PC-9 (cell line): ENCODE data around the gene STMN3. TPM values are rescaled to one million over a fixed set of nuclear protein-coding genes. Genes with fewer than 3 reads are reported as not detected.
"Not testable (repeated sequence)": the region's sequence is repeated elsewhere in the genome, so short reads cannot be mapped to it uniquely, and the experiment has no call there.

Experiments
- BruUV-seq: library from RNA; stranded (reverse); fragments of 400-500 nt; replicated peaks from 2 replicates; lab custom pipeline; 2021; lab: Mats Ljungman, UMichigan
- CTCF ChIA-PET: fragments of 300-600 bp; sonication (Branson Sonifier 250); formaldehyde crosslinking; loops from one replicate; lab custom pipeline; 2022; ENCODE audit warnings: antibody characterized with exemption; lab: Charles Lee
- POLR2A ChIA-PET: fragments of 300-600 bp; sonication (Branson Sonifier 250); formaldehyde crosslinking; loops from one replicate; lab custom pipeline; 2022; ENCODE audit warnings: antibody characterized with exemption; ENCODE audit not compliant: unreplicated experiment; lab: Charles Lee
- DNase-seq, 2 experiments: peaks; one replicate each; pipeline versions ENCODE4 v3.0.0 to v3.0.0-alpha.2; 2015 to 2022; ENCODE audit warnings: mixed read lengths in 1 of 2
- H2AFZ ChIP-seq: fragments of 200-600 bp; sonication (generic); 2 replicates; pipeline ENCODE4 v1.8.1; 2017; ENCODE audit warnings: antibody characterized with exemption
- H3F3A ChIP-seq: fragments of 200-600 bp; sonication (generic); 2 replicates; pipeline ENCODE4 v1.8.1; 2017; ENCODE audit warnings: antibody characterized with exemption, mild to moderate bottlenecking, low read depth; ENCODE audit not compliant: insufficient read depth
- H3K27ac ChIP-seq: fragments of 200-600 bp; sonication (generic); 2 replicates; pipeline ENCODE4 v1.6.1; 2016; ENCODE audit warnings: mixed run types
- H3K27me3 ChIP-seq: fragments of 200-600 bp; sonication (generic); 2 replicates; pipeline ENCODE4 v1.6.1; 2016; ENCODE audit warnings: low read depth, mixed run types; ENCODE audit not compliant: insufficient read depth
- H3K36me3 ChIP-seq: fragments of 200-600 bp; sonication (generic); 2 replicates; pipeline ENCODE4 v1.6.1; 2016; ENCODE audit warnings: low read depth, mixed run types
- H3K4me1 ChIP-seq: fragments of 200-600 bp; sonication (generic); replicated peaks from 2 replicates; pipeline ENCODE4 v1.6.1; 2016; ENCODE audit warnings: mixed run types; ENCODE audit not compliant: insufficient read depth
- H3K4me2 ChIP-seq: fragments of 200-600 bp; sonication (generic); 2 replicates; pipeline ENCODE4 v1.6.1; 2017; ENCODE audit warnings: mixed run types
- H3K4me3 ChIP-seq: fragments of 200-600 bp; sonication (generic); 2 replicates; pipeline ENCODE4 v1.6.1; 2016; ENCODE audit warnings: mixed run types
- H3K79me2 ChIP-seq: fragments of 200-600 bp; sonication (generic); 2 replicates; pipeline ENCODE4 v1.6.1; 2017; ENCODE audit warnings: low read depth, mixed run types
- H3K9me2 ChIP-seq: fragments of 200-600 bp; sonication (generic); 2 replicates; pipeline ENCODE4 v1.8.1; 2017; ENCODE audit warnings: mild to moderate bottlenecking; ENCODE audit not compliant: insufficient read depth
- H3K9me3 ChIP-seq: fragments of 200-600 bp; sonication (generic); 2 replicates; pipeline ENCODE4 v1.8.1; 2016; ENCODE audit warnings: low read depth; ENCODE audit not compliant: insufficient read depth
- H4K20me1 ChIP-seq: fragments of 200-600 bp; sonication (generic); 2 replicates; pipeline ENCODE4 v1.8.1; 2017; ENCODE audit not compliant: insufficient read depth
- EZH2 ChIP-seq: fragments of 200-600 bp; sonication (generic); IDR thresholded peaks from 2 replicates; pipeline ENCODE4 v1.8.0; 2017; ENCODE audit warnings: antibody characterized with exemption, low read depth
- intact Hi-C: fragments of 100-400 bp; cut with micrococcal nuclease; formaldehyde crosslinking; loops from one replicate; pipeline ENCODE4 v1.10.0; 2022; ENCODE audit not compliant: unreplicated experiment
- total RNA-seq: library from RNA; stranded (reverse); gene quantifications from 2 replicates; pipeline ENCODE4 v1.2.3, GENCODE V29; 2021
- TF ChIP-seq, protein P1 (sequence below): fragments of 200-600 bp; sonication (generic); conservative IDR thresholded peaks from 2 replicates; pipeline ENCODE4 v1.6.1; 2017; ENCODE audit warnings: mixed run types, antibody characterized with exemption, mild to moderate bottlenecking, moderate library complexity

STMN3 gene
- total RNA-seq, 1 experiment from 2014 or later, result 24.3 TPM

GRCh38 chr20:63633732-63634131, 19.5 kb downstream of the STMN3 start:
- peaks cover 6% of the 10 kb centered on the region for H3K4me1 ChIP-seq
- no peak overlapping the region for H3K27ac ChIP-seq
- H4K20me1 ChIP-seq, result no peaks in the 10 kb centered on the region
- H3F3A ChIP-seq, result peaks cover 26% of the 10 kb centered on the region; the same call in 1 of the 2 replicates
- no peaks in the 10 kb centered on the region for H3K9me2 ChIP-seq
- no peak overlapping the region for H3K4me2 ChIP-seq
- TF ChIP-seq, protein P1, sequence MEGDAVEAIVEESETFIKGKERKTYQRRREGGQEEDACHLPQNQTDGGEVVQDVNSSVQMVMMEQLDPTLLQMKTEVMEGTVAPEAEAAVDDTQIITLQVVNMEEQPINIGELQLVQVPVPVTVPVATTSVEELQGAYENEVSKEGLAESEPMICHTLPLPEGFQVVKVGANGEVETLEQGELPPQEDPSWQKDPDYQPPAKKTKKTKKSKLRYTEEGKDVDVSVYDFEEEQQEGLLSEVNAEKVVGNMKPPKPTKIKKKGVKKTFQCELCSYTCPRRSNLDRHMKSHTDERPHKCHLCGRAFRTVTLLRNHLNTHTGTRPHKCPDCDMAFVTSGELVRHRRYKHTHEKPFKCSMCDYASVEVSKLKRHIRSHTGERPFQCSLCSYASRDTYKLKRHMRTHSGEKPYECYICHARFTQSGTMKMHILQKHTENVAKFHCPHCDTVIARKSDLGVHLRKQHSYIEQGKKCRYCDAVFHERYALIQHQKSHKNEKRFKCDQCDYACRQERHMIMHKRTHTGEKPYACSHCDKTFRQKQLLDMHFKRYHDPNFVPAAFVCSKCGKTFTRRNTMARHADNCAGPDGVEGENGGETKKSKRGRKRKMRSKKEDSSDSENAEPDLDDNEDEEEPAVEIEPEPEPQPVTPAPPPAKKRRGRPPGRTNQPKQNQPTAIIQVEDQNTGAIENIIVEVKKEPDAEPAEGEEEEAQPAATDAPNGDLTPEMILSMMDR, result no peak
- TF ChIP-seq EZH2, result no peak
- no peak overlapping the region for H2AFZ ChIP-seq
- no peaks in the 10 kb centered on the region for H3K36me3 ChIP-seq
- intact Hi-C loops, result no loop called here
- no TSS peak for BruUV-seq
- no peak for DNase-seq
- H3K79me2 ChIP-seq, result peaks cover 9% of the 10 kb centered on the region
- H3K9me3 ChIP-seq, result no peaks in the 10 kb centered on the region
- POLR2A ChIA-PET, result no interaction called here
- CTCF ChIA-PET, result no interaction called here
- no peaks in the 10 kb centered on the region for H3K27me3 ChIP-seq
- H3K4me3 ChIP-seq, result no peak overlapping the region

DNA sequence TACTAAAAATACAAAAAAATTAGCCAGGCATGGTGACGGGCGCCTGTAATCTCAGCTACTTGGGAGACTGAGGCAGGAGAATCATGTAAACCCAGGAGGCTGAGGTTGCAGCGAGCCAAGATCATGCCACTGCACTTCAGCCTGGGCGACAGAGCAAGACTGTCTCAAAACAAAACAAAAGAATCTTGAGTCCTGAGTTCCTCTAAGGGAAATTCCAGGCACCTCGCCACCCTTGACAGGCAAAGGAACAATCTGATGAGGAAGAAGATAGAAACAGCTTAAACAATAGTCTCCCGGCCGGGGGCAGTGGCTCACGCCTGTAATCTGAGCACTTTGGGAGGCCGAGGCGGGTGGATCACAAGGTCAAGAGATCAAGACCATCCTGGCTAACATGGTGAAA, 21.8 kb downstream of the STMN3 start:
- POLR2A ChIA-PET, result interaction anchor here (0.6 to 0.7 kb wide), 2 partner anchors 96 to 359 kb away, joined by 3 to 11 read pairs; no protein-coding TSS in a partner anchor
- H3K27me3 ChIP-seq, H3K9me3 ChIP-seq, H3K4me3 ChIP-seq, H3K27ac ChIP-seq, H3K9me2 ChIP-seq, H3K36me3 ChIP-seq, H3K4me2 ChIP-seq, H4K20me1 ChIP-seq, BruUV-seq, H3K4me1 ChIP-seq, CTCF ChIA-PET, H2AFZ ChIP-seq, intact Hi-C loops: not testable (repeated sequence)
- peak in 1 of 2 experiments; percentile 33 for DNase-seq
- Histone ChIP-seq H3K79me2 (peaks cover 26% of the 10 kb centered on the region), H3F3A (peaks cover 32% of the 10 kb centered on the region; the same call in 1 of the 2 replicates)

DNA sequence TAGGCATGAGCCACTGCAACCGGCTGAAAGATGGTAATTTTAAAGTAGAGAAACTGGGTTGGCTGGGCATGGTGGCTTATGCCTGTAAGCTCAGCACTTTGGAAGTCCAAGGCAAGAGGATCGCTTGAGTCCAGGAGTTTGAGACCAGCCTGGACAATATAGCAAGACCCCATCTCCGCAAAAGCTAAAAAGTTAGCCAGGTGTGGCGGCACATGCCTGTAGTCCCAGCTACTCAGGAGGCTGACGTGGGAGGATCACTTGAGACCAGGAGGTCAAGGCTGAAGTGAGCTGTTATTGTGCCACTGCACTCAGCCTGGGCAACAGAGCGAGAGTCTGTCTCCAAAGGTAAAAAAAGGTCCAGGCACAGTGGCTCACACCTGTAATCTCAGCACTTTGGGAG, 22.3 kb downstream of the STMN3 start:
- H4K20me1 ChIP-seq, H3K27ac ChIP-seq, BruUV-seq, H2AFZ ChIP-seq, H3K4me1 ChIP-seq, H3K4me2 ChIP-seq, H3K9me2 ChIP-seq, DNase-seq, H3K27me3 ChIP-seq, intact Hi-C loops, H3K36me3 ChIP-seq, CTCF ChIA-PET, POLR2A ChIA-PET, H3K4me3 ChIP-seq, H3K9me3 ChIP-seq: not testable (repeated sequence)
- Histone ChIP-seq H3F3A (peaks cover 29% of the 10 kb centered on the region; the same call in 1 of the 2 replicates), H3K79me2 (peaks cover 31% of the 10 kb centered on the region)

- ChIA-PET POLR2A (no interaction called here), CTCF (interaction anchor here (0.6 kb wide), 1 partner anchor 267 kb away, joined by 17 read pairs; no protein-coding TSS in a partner anchor)
- intact Hi-C loops, result loop anchor here (1.0 kb wide), 3 partner anchors 90 to 350 kb away; partner anchors contain the start of gene TPD52L2
- Histone ChIP-seq H4K20me1 (no peaks in the 10 kb centered on the region), H3F3A (peaks cover 29% of the 10 kb centered on the region; the same call in 1 of the 2 replicates), H3K4me1 (peaks cover 20% of the 10 kb centered on the region), H3K4me2 (peak overlapping the region; percentile 96), H3K27ac (peak overlapping the region; percentile 86), H3K36me3 (no peaks in the 10 kb centered on the region), H3K9me2 (no peaks in the 10 kb centered on the region), H3K27me3 (no peaks in the 10 kb centered on the region), H2AFZ (peak overlapping the region; percentile 92), H3K9me3 (no peaks in the 10 kb centered on the region), H3K79me2 (peaks cover 55% of the 10 kb centered on the region), H3K4me3 (peak overlapping the region; percentile 92)
- BruUV-seq, result TSS peak; percentile 71
- TF ChIP-seq, protein P1, result no peak
- TF ChIP-seq EZH2, result no peak
- peak; percentile 83 for DNase-seq
Observed at GRCh38 chr20:63628246-63628975, 24.8 kb downstream of the STMN3 start.
